Measurements from ENCODE around the gene LAMA5.

Gene LAMA5

GRCh38 chr20:62329389-62330377 lies 37.4 kb downstream of the LAMA5 start:
- no peaks in the 10 kb centered on the region for H3K9me2 ChIP-seq (replicated peaks; ENCODE audit: insufficient read depth, low read length)
- no peaks in the 10 kb centered on the region for H3K4me1 ChIP-seq (ENCODE audit: low read length)
- H3K9me3 ChIP-seq (replicated peaks; ENCODE audit: insufficient read depth, low read length) = no peaks in the 10 kb centered on the region
- TF ChIP-seq CTCF (IDR thresholded peaks at IDR 0.05; ENCODE audit: low read length) = no peak
- TF ChIP-seq EZH2 (optimal IDR thresholded peaks at IDR 0.05; ENCODE audit: low read depth, low read length) = no peak
- TF ChIP-seq EZH2phosphoT487 (IDR thresholded peaks at IDR 0.05; ENCODE audit: low read length) = no peak
- no peaks in the 10 kb centered on the region for H3K27me3 ChIP-seq (replicated peaks; ENCODE audit: insufficient read depth, low read length)
- H3F3A ChIP-seq (ENCODE audit: insufficient read depth, low read length) = no peaks in the 10 kb centered on the region
- H3K4me3 ChIP-seq (ENCODE audit: low read length) = no peak overlapping the region
- no peak overlapping the region for H3K4me2 ChIP-seq (ENCODE audit: low read depth, low read length)
- no peak overlapping the region for H3K27ac ChIP-seq (ENCODE audit: low read length)
- no peaks in the 10 kb centered on the region for H3K79me2 ChIP-seq (ENCODE audit: low read length)
- no peaks in the 10 kb centered on the region for H4K20me1 ChIP-seq (ENCODE audit: insufficient read depth, low read length)
- H3K36me3 ChIP-seq (replicated peaks; ENCODE audit: insufficient read depth, low read length) = no peaks in the 10 kb centered on the region
- no peak overlapping the region for H2AFZ ChIP-seq (ENCODE audit: low read length)
- H3K9ac ChIP-seq (ENCODE audit: low read length) = no peak overlapping the region
- no peak for DNase-seq

GRCh38 chr20:62328684-62329388 lies 38.3 kb downstream of the LAMA5 start:
- H3K9me3 ChIP-seq (replicated peaks; ENCODE audit: insufficient read depth, low read length) = no peaks in the 10 kb centered on the region
- no peaks in the 10 kb centered on the region; the same call in 1 of the 2 replicates for H3K36me3 ChIP-seq (replicated peaks; ENCODE audit: insufficient read depth, low read length)
- H3K4me1 ChIP-seq (ENCODE audit: low read length) = no peaks in the 10 kb centered on the region

More at GRCh38 chr20:62328684-62329388, 38.3 kb downstream of the LAMA5 start:
- TF ChIP-seq EZH2phosphoT487 (IDR thresholded peaks at IDR 0.05; ENCODE audit: low read length) (no peak), EZH2 (optimal IDR thresholded peaks at IDR 0.05; ENCODE audit: low read depth, low read length) (no peak), CTCF (IDR thresholded peaks at IDR 0.05; ENCODE audit: low read length) (no peak)
- Histone ChIP-seq H3K9ac (ENCODE audit: low read length) (no peak overlapping the region), H3F3A (ENCODE audit: insufficient read depth, low read length) (no peaks in the 10 kb centered on the region), H4K20me1 (ENCODE audit: insufficient read depth, low read length) (no peaks in the 10 kb centered on the region), H3K4me3 (ENCODE audit: low read length) (no peak overlapping the region), H3K9me2 (replicated peaks; ENCODE audit: insufficient read depth, low read length) (no peaks in the 10 kb centered on the region), H3K79me2 (ENCODE audit: low read length) (no peaks in the 10 kb centered on the region), H2AFZ (ENCODE audit: low read length) (no peak overlapping the region), H3K27me3 (replicated peaks; ENCODE audit: insufficient read depth, low read length) (no peaks in the 10 kb centered on the region), H3K4me2 (ENCODE audit: low read depth, low read length) (no peak overlapping the region), H3K27ac (ENCODE audit: low read length) (no peak overlapping the region)
- no peak for DNase-seq

Data from MM.1S (cell line).